ENCODE measurements around the gene SLC16A11.
"Not testable (repeated sequence)": the region's sequence is repeated elsewhere in the genome, so short reads cannot be mapped to it uniquely, and the experiment has no call there.

SLC16A11 gene

GRCh38 chr17:7058831-7059447, 15.0 kb upstream of the SLC16A11 start:
- DNase-seq (ENCODE audit: low read depth), result no peak

GRCh38 chr17:7056386-7056785, 12.5 kb upstream of the SLC16A11 start:
- DNase-seq (ENCODE audit: low read depth), result no peak

- DNase-seq (ENCODE audit: low read depth), result not testable (repeated sequence)
Observed at GRCh38 chr17:7050583-7050982, 6.7 kb upstream of the SLC16A11 start.

GRCh38 chr17:7048968-7049367, 5.1 kb upstream of the SLC16A11 start:
- no peak for DNase-seq (ENCODE audit: low read depth)

GRCh38 chr17:7047566-7047965, 3.7 kb upstream of the SLC16A11 start:
- DNase-seq (ENCODE audit: low read depth), result no peak

GRCh38 chr17:7046725-7047397, 3.0 kb upstream of the SLC16A11 start:
- peak; percentile 54 for DNase-seq (ENCODE audit: low read depth)

- DNase-seq (ENCODE audit: low read depth), result no peak
Observed at GRCh38 chr17:7046127-7046724, 2.3 kb upstream of the SLC16A11 start.

- peak; percentile 25 for DNase-seq (ENCODE audit: low read depth)
Observed at GRCh38 chr17:7045492-7046126, 1.7 kb upstream of the SLC16A11 start.

GRCh38 chr17:7043182-7043496, 753 bp downstream of the SLC16A11 start:
- no peak for DNase-seq (ENCODE audit: low read depth)

GRCh38 chr17:7042501-7043181, 1.3 kb downstream of the SLC16A11 start:
- no peak for DNase-seq (ENCODE audit: low read depth)

GRCh38 chr17:7041607-7042500, 2.0 kb downstream of the SLC16A11 start:
- DNase-seq (ENCODE audit: low read depth), result no peak

GRCh38 chr17:7039832-7040231, 4.1 kb downstream of the SLC16A11 start:
- DNase-seq (ENCODE audit: low read depth), result no peak

- DNase-seq (ENCODE audit: low read depth), result no peak
Observed at GRCh38 chr17:7038025-7038862, 5.6 kb downstream of the SLC16A11 start.

- DNase-seq (ENCODE audit: low read depth), result peak; percentile 97
Observed at GRCh38 chr17:7035591-7036368, 8.1 kb downstream of the SLC16A11 start, which contains the start of gene SLC16A13. SLC16A13 (plus strand) TSS chr17:7036015; CDS start chr17:7036383, 368 bp downstream.

- DNase-seq (ENCODE audit: low read depth), result no peak
Observed at GRCh38 chr17:7034955-7035590, 8.8 kb downstream of the SLC16A11 start.

GRCh38 chr17:7029659-7030058, 14.2 kb downstream of the SLC16A11 start:
- DNase-seq (ENCODE audit: low read depth), result no peak

GRCh38 chr17:7029096-7029495, 14.8 kb downstream of the SLC16A11 start:
- no peak for DNase-seq (ENCODE audit: low read depth)

GRCh38 chr17:7027335-7027734, 16.6 kb downstream of the SLC16A11 start:
- DNase-seq (ENCODE audit: low read depth), result no peak

GRCh38 chr17:7026471-7027115, 17.3 kb downstream of the SLC16A11 start:
- no peak for DNase-seq (ENCODE audit: low read depth)

All from stimulated activated CD8-positive, alpha-beta memory T cell treated with anti-CD3 and anti-CD28 coated beads, Interleukin-12 subunit alpha, Interleukin-12 subunit beta, amount 100 ng/mL, for 1 hour (primary cell).